HG03097 (cell line): Measurements from ENCODE around the gene FRMD4B.

Experiments used
- ATAC-seq: cut with Tn5 transposase; IDR thresholded peaks from one replicate; pipeline ENCODE4 v1.9.1; 2021; ENCODE audit not compliant: unreplicated experiment, low FRiP score

FRMD4B gene

DNA sequence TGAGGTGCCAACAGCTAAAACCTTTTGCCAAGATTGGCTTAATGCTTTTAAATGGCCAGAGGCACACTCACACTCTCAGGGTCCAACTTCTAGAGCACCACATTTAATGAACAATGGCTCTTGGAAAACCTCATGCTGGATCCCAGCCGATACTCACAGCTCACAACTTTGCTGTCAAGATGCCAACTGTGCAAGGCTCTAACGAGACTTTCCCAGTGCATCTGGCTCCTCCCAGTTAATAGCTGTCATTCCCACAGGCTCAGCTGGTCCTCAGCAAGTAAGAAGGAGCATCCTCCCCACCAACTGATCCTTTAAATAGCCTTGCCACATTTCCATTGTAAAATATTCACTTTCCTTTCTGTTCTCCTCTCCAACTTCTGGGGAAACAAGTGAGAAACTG, 20.3 kb upstream of the FRMD4B start:
- no peak for ATAC-seq

DNA sequence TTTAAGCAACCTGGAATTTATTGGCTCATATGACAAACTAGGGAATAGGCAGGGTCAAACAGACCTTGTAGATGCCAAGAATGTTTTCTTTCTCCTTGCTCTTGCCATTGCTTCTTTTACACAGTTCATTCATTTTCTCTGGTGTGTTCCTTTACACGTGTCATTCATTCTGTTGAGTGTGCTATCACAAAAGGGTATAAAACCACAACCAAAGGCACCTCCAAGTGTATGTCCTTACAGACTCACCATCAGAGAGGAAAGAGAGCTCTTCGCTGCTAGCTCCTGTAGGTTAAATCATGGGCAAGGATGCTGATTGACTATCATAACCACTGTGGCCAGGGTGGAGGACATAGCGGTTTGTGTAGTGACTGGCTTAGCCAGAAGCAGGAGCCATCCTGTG, 19.2 kb upstream of the FRMD4B start:
- ATAC-seq = no peak

- no peak for ATAC-seq
Measured at GRCh38 chr3:69403454-69403853, 17.6 kb upstream of the FRMD4B start.

- no peak for ATAC-seq
Measured at GRCh38 chr3:69400683-69401082, 14.8 kb upstream of the FRMD4B start.

DNA sequence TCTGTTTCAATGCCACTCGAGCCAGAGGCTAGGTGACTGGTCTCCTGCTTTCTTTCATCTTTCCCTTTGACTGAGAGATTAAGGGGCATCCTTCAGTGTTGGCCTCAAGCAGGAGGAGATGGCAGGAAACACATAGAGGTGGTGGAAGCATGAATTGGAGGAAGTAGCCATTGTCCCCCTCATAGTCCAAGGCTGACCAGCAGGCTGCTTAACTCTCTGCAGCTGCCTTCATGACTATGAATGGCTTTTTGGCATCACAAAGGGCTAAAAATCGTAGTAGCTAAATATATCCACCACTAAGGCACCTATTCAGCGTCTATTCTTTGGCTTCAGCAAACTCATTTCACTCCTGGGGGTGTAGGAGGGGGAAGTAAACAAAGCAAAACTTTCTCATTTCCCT, 7.0 kb upstream of the FRMD4B start:
- ATAC-seq = no peak

DNA sequence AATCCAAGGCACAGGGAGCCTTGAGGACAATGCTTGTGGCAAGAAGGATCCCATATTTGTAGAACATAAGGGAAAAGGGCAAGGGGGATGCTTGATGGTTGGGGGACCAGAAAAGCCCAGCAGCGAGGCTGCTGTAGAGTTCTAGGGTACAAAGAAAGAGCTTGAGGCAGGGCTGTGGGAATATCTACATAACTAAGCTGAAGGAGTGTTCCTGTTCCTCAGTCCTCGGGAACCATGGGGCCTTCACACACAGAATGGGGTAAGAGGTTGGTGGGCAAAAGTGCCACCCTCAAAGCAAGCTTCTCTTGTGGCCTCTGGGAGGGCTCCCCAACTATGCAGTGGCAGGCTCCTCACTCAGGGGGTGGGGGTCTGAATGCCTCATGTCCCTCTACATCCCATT, 6.5 kb upstream of the FRMD4B start:
- ATAC-seq = no peak

DNA sequence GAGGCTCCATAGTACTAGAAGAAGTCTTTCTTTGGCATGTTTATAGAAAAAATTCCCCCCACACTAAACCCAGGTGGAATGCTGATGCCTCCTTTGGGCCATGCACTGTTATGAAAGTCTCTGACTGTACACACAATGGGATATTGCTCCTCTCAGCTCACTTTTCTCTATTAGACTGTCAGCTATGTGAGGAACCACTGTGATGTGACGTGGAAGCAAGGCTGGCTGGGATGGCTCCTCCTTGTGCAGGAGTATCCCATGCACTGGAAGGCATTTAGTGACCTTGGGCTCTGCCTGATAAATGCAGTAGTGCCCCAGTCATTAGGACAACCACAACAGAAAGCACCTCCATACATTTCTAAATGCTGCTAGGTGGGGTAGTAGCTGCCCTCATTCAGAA, 5.7 kb upstream of the FRMD4B start:
- no peak for ATAC-seq

GRCh38 chr3:69390771-69391170, 4.9 kb upstream of the FRMD4B start:
- ATAC-seq = no peak

GRCh38 chr3:69389520-69390248, 3.8 kb upstream of the FRMD4B start:
- ATAC-seq = no peak

- ATAC-seq = no peak
Measured at GRCh38 chr3:69388241-69388640, 2.4 kb upstream of the FRMD4B start.

DNA sequence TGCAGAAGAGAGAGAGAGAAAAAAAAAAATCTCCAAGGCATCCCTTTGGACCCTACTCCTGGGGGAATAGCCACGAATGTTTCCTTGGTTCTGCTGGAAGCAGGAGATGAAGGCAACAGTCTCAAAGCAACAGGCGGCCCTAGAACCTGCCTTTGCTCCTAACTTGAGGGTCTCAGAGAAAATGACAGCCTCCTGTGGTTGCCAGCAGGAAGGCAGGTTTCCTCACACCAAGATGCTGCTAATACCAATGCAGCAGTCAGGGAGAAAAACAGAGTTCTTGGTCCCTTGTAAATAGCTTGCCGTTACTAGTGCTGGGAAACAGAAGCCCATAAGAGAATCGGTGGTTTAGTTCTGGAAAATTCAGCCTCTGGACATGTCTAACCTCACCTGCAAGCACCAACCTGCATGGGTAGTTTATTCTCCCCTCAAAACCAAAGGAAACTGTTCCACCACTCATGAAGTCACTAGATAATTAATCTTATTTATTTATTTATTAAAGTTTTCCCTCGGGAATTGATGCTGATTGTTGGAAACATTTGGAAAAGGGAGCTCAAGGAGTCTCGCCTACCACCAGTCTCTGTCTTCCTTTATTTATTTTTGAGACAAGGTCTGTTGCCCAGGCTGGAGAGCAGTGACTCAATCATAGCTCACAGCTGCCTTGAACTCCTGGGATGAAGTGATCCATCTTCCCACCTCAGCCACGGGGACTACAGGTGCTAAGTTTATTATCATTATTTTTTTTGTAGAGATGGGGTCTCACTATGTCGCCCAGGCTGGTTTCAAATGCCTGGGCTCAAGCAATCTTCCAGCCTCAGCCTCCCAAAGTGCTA, 883 bp upstream of the FRMD4B start:
- ATAC-seq = no peak

DNA sequence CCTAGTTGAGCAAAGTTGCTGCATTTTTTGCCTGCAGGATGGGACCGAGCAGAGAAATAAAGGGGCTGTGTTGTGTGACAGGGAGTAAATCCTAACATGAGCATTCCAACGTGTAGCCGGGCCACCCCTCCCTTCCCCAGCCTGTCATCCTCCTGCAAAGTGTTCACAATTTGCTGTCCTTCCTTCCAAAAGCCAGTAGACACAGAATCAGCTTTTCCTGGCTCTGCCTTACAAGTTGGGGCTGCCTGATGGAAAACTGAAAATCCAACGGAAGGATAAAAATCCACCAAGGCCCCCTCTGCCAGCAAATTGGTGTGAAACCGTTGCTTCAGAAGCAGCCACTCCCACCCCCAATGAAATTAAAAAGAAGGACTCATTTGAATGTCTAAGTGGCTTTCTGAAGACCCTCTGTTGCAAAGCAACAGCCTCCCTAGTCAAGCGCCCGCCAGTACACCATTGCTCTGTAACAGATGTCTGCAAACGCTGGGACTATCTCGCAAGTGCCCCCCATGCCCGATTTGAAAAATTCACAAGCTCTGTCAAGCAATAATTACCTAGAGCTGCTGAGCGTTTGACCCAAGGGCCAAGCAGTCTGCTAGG, 665 bp downstream of the FRMD4B start:
- ATAC-seq = no peak

- no peak for ATAC-seq
Measured at GRCh38 chr3:69384326-69384725, 1.6 kb downstream of the FRMD4B start.

GRCh38 chr3:69379661-69380060, 6.2 kb downstream of the FRMD4B start:
- ATAC-seq = no peak

GRCh38 chr3:69378112-69378802, 7.6 kb downstream of the FRMD4B start:
- ATAC-seq = no peak

DNA sequence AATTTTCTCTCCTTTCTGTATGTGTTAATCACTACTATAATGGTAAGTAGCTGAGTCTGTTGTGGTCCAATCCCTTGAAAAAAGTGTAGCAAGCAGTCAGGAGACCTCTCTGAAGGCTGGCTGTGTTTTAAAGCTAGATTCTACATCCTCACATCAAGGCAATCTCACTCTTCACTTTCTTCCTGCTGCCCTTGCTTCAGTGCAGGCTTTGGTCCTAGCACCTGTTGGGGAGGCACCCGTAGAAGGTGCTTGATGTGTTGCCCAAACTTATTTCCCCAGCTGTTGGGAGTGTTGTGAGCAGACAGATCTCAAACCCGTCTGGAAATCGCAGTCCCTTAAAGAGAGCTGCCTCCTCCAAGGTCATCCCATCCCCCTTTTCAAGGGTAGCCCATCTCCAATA, 8.6 kb downstream of the FRMD4B start:
- ATAC-seq = no peak

- ATAC-seq = no peak
Measured at GRCh38 chr3:69376731-69377130, 9.2 kb downstream of the FRMD4B start.

DNA sequence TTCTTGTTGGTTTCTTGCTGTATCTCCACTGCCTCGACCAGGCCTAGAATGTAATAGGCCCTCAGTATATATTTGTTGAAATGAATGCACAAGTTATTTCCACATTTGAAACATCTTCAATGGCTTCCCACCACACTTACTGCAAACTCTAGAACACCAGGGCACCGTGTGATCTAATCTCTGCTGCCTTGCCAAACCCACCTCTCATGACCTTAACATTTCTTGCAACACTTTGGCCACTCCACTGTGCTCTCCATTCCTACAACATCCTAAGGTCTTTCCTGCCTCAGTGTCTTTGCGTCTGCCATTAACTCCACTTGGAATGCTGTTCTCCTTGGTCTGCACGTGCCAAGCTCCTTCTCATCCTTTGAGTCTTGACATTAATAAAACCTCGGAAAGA, 14.1 kb downstream of the FRMD4B start:
- no peak for ATAC-seq

DNA sequence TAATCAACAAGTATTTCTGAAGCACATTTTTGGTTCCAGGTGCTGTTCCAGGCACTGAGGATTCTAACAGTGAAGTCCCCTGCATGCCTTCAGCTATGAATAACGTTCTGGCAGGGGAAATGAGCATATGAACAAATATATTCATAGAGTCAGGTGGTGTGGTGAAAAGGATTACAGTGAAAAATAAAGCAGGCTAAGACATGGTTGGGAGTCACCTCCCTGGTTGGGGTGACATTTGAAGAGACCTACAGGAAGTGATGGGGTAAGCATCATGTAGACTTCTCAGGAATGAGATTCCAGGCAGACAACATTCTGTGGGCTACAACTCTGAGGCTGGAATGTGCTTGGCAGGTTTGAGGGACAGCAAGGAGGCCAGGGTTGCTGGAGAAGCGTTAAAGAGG, 15.0 kb downstream of the FRMD4B start:
- no peak for ATAC-seq

DNA sequence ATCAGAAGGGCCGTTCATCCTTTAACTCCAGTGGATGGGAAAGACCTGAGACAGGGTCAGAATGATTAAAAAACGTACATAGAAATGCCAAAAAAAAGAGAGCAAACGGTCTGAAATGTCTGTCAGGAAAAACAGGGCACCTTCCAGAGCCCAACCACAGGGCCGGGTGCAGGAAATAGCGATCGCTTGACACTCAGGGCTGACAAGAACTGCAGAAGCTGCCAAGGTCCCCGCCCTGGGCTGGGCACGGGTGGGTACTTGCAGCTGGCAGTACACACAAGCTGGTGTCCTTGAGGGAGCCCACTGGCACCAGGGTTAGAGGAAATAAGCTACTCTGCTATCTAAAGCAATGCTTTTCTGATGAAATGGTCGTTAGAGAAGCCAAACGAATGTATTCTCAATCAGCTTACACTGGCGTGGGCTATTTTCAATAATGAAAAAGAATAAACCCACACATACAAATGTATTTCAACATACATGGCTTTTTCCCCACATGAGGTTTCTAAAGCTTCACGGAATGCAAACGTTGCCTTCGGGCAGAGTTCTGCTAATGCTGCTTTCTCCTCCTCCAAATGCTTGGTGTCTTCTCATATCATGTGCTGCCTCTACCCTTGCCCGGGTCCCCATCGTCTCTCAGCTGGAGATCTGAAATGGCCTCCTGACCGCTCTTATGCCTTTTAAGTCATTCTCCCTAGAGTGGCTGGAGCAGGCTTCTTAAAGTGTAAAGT, 15.6 kb downstream of the FRMD4B start:
- ATAC-seq = no peak
